IMR-90 (cell line): ENCODE data around the gene AP3M1. TPM values are rescaled to one million over a fixed set of nuclear protein-coding genes. Genes with fewer than 3 reads are reported as not detected.

Experiments
- ATAC-seq: fragments of 200-7000 bp; cut with Tn5 transposase; 2 replicates; pipeline ENCODE4 v1.9.1; 2020; ENCODE audit warnings: low read depth, mild to moderate bottlenecking, moderate library complexity
- BruUV-seq: library from RNA; stranded (reverse); fragments of 400-500 nt; replicated peaks from 2 replicates; lab custom pipeline; 2021; lab: Mats Ljungman, UMichigan
- CTCF ChIA-PET: fragments of 300-600 bp; formaldehyde crosslinking; extraction: SDS; loops from one replicate; lab custom pipeline; 2021; ENCODE audit warnings: antibody characterized with exemption; lab: Yijun Ruan, JAX
- POLR2A ChIA-PET: fragments of 300-600 bp; sonication (Branson Sonifier 250); formaldehyde crosslinking; loops from one replicate; lab custom pipeline; 2022; ENCODE audit warnings: antibody characterized with exemption; ENCODE audit not compliant: unreplicated experiment; lab: Charles Lee
- DNase-seq: peaks from one replicate; pipeline ENCODE4 v3.0.0; 2013
- H2AFZ ChIP-seq: replicated peaks from 2 replicates; pipeline ENCODE3; 2013; ENCODE audit warnings: low read length, mild to moderate bottlenecking; ENCODE audit not compliant: poor library complexity
- H2AK5ac ChIP-seq: 2 replicates; pipeline ENCODE4 v1.6.1; 2013; ENCODE audit warnings: low read depth, low read length, inconsistent platforms
- H2AK9ac ChIP-seq: replicated peaks from 2 replicates; pipeline ENCODE3; 2013; ENCODE audit warnings: mild to moderate bottlenecking, low read depth, low read length, moderate library complexity; ENCODE audit not compliant: poor library complexity
- H2BK120ac ChIP-seq: 2 replicates; pipeline ENCODE4 v1.6.1; 2013; ENCODE audit warnings: low read depth, low read length, inconsistent platforms
- H2BK15ac ChIP-seq: 3 replicates; pipeline ENCODE4 v1.6.1; 2013; ENCODE audit warnings: low read depth, low read length, inconsistent platforms
- H2BK20ac ChIP-seq: 2 replicates; pipeline ENCODE4 v1.6.1; 2013; ENCODE audit warnings: low read depth, mild to moderate bottlenecking, inconsistent platforms, low read length, moderate library complexity
- H2BK5ac ChIP-seq: 2 replicates; pipeline ENCODE4 v1.6.1; 2013; ENCODE audit warnings: mild to moderate bottlenecking, low read depth, low read length, inconsistent platforms; ENCODE audit not compliant: poor library complexity, severe bottlenecking
- H3K14ac ChIP-seq: replicated peaks from 2 replicates; pipeline ENCODE4 v1.6.1; 2013; ENCODE audit warnings: low read depth, low read length, inconsistent platforms
- H3K18ac ChIP-seq: 2 replicates; pipeline ENCODE4 v1.6.1; 2013; ENCODE audit warnings: low read depth, low read length, control low read depth
- H3K23ac ChIP-seq: 2 replicates; pipeline ENCODE4 v1.6.1; 2013; ENCODE audit warnings: low read depth, low read length, inconsistent platforms
- H3K27ac ChIP-seq: 2 replicates; pipeline ENCODE4 v1.5.1; 2013; ENCODE audit warnings: mild to moderate bottlenecking, control low read depth, low read length; ENCODE audit not compliant: insufficient read depth
- H3K27me3 ChIP-seq: 2 replicates; pipeline ENCODE4 v1.6.1; 2013; ENCODE audit warnings: low read length; ENCODE audit not compliant: control insufficient read depth, insufficient read depth
- H3K36me3 ChIP-seq: 2 replicates; pipeline ENCODE4 v1.6.1; 2013; ENCODE audit warnings: low read length, mixed read lengths; ENCODE audit not compliant: control insufficient read depth, insufficient read depth
- H3K4ac ChIP-seq: 2 replicates; pipeline ENCODE4 v1.6.1; 2013; ENCODE audit warnings: low read depth, low read length, inconsistent platforms
- H3K4me1 ChIP-seq: 2 replicates; pipeline ENCODE4 v1.6.1; 2013; ENCODE audit warnings: low read length, mixed read lengths; ENCODE audit not compliant: control insufficient read depth, insufficient read depth
- H3K4me2 ChIP-seq: 2 replicates; pipeline ENCODE4 v1.6.1; 2013; ENCODE audit warnings: low read depth, mild to moderate bottlenecking, control low read depth, low read length, moderate library complexity
- H3K4me3 ChIP-seq: 2 replicates; pipeline ENCODE4 v1.5.1; 2013; ENCODE audit warnings: low read depth, mild to moderate bottlenecking, control low read depth, low read length, moderate library complexity; ENCODE audit not compliant: insufficient read depth
- H3K56ac ChIP-seq: 2 replicates; pipeline ENCODE4 v1.6.1; 2013; ENCODE audit warnings: low read length, inconsistent platforms; ENCODE audit not compliant: insufficient read depth; ENCODE audit errors: extremely low read depth
- H3K79me1 ChIP-seq, 2 experiments: 2 replicates each; pipeline ENCODE4 v1.6.1; 2013; ENCODE audit warnings: low read length in 2 of 2, inconsistent platforms in 1 of 2, low read depth in 1 of 2
- H3K9ac ChIP-seq: 2 replicates; pipeline ENCODE4 v1.6.1; 2013; ENCODE audit warnings: low read depth, low read length, control low read depth
- H3K9me1 ChIP-seq: 2 replicates; pipeline ENCODE4 v1.6.1; 2013; ENCODE audit warnings: low read length, inconsistent platforms; ENCODE audit not compliant: insufficient read depth
- H3K9me3 ChIP-seq: 2 replicates; pipeline ENCODE4 v1.6.1; 2013; ENCODE audit warnings: low read length; ENCODE audit not compliant: control insufficient read depth, insufficient read depth
- H4K20me1 ChIP-seq: 2 replicates; pipeline ENCODE4 v1.6.1; 2013; ENCODE audit warnings: low read length, inconsistent platforms; ENCODE audit not compliant: insufficient read depth
- H4K5ac ChIP-seq: 2 replicates; pipeline ENCODE4 v1.6.1; 2013; ENCODE audit warnings: mild to moderate bottlenecking, low read depth, low read length, control low read depth
- H4K8ac ChIP-seq, 2 experiments: 2 replicates each; pipeline ENCODE4 v1.6.1; 2013; ENCODE audit warnings: low read depth in 2 of 2, low read length in 2 of 2, control low read depth in 1 of 2, inconsistent platforms in 1 of 2
- H4K91ac ChIP-seq: 2 replicates; pipeline ENCODE4 v1.6.1; 2013; ENCODE audit warnings: low read depth, low read length, inconsistent platforms; ENCODE audit not compliant: insufficient read depth
- BHLHE40 ChIP-seq: fragments of 150-350 bp; IDR thresholded peaks from 2 replicates; pipeline ENCODE4 v1.6.1; 2016; ENCODE audit warnings: mild to moderate bottlenecking, low read depth, low read length
- CEBPB ChIP-seq: IDR thresholded peaks from 2 replicates; pipeline ENCODE4 v1.6.1; 2012; ENCODE audit warnings: low read depth, low read length, improper control_type of control experiment
- CHD1 ChIP-seq: IDR thresholded peaks from 2 replicates; pipeline ENCODE4 v1.6.1; 2012; ENCODE audit warnings: low read depth, low read length, improper control_type of control experiment
- CTCF ChIP-seq: conservative IDR thresholded peaks from 2 replicates; pipeline ENCODE4 v1.5.1; 2012; ENCODE audit warnings: mild to moderate bottlenecking, low read depth, low read length, improper control_type of control experiment
- FOS ChIP-seq: fragments of 150-350 bp; IDR thresholded peaks from 2 replicates; pipeline ENCODE4 v1.6.1; 2016; ENCODE audit warnings: low read depth, low read length
- MAFK ChIP-seq: IDR thresholded peaks from 2 replicates; pipeline ENCODE4 v1.6.1; 2012; ENCODE audit warnings: low read depth, low read length, improper control_type of control experiment
- MAZ ChIP-seq: IDR thresholded peaks from 2 replicates; pipeline ENCODE4 v1.6.1; 2012; ENCODE audit warnings: low read depth, mild to moderate bottlenecking, low read length, improper control_type of control experiment, moderate library complexity, borderline replicate concordance
- MXI1 ChIP-seq: IDR thresholded peaks from 2 replicates; pipeline ENCODE4 v1.6.1; 2012; ENCODE audit warnings: low read depth, mild to moderate bottlenecking, low read length, moderate library complexity, borderline replicate concordance
- NFE2L2 ChIP-seq: fragments of 150-350 bp; IDR thresholded peaks from 2 replicates; pipeline ENCODE4 v1.6.1; 2016; ENCODE audit warnings: low read depth, mild to moderate bottlenecking, low read length
- POLR2A ChIP-seq: IDR thresholded peaks from 2 replicates; pipeline ENCODE4 v1.6.1; 2012; ENCODE audit warnings: mild to moderate bottlenecking, low read depth, low read length
- RAD21 ChIP-seq: IDR thresholded peaks from 2 replicates; pipeline ENCODE4 v1.6.1; 2012; ENCODE audit warnings: low read length, improper control_type of control experiment
- RCOR1 ChIP-seq: IDR thresholded peaks from 2 replicates; pipeline ENCODE4 v1.6.1; 2012; ENCODE audit warnings: mild to moderate bottlenecking, low read length, improper control_type of control experiment; ENCODE audit not compliant: insufficient replicate concordance
- RFX5 ChIP-seq: IDR thresholded peaks from 2 replicates; pipeline ENCODE4 v1.8.0; 2012; ENCODE audit warnings: low read depth, mild to moderate bottlenecking, low read length, moderate library complexity
- SMC3 ChIP-seq: fragments of 150-350 bp; IDR thresholded peaks from 2 replicates; pipeline ENCODE4 v1.6.1; 2016; ENCODE audit warnings: low read depth, mild to moderate bottlenecking, antibody characterized with exemption, low read length, moderate library complexity
- USF2 ChIP-seq: fragments of 150-350 bp; IDR thresholded peaks from 2 replicates; pipeline ENCODE4 v1.6.1; 2017; ENCODE audit warnings: mild to moderate bottlenecking, antibody characterized with exemption, low read length, low read depth
- WGBS, 2 experiments: methylation state at CpG; one replicate each; pipeline versions ENCODE4 v1.1.5 to v1.1.7; 2013; ENCODE audit warnings: missing lambda C conversion rate in 2 of 2; ENCODE audit not compliant: insufficient read length in 1 of 2; ENCODE audit errors: extremely low coverage in 2 of 2; 5-methylcytosine and 5-hydroxymethylcytosine counted together
- dilution Hi-C: fragments of 300-500 bp; cut with HindIII; formaldehyde crosslinking; loops from one replicate; pipeline ENCODE4 v1.14.3; 2018; ENCODE audit warnings: low sequenced_read_pairs; ENCODE audit not compliant: unreplicated experiment
- in situ Hi-C: fragments of 300-500 bp; cut with MboI; formaldehyde crosslinking; loops from 3 replicates; pipeline ENCODE4 v1.14.3; 2019; ENCODE audit warnings: low sequenced_read_pairs, inconsistent platforms, mixed read lengths
- intact Hi-C: fragments of 100-400 bp; cut with micrococcal nuclease; formaldehyde crosslinking; loops from 2 replicates; pipeline ENCODE4 v1.10.0; 2022
- polyA plus RNA-seq, 3 experiments: library from polyadenylated mRNA; depleted of rRNA; stranded (reverse); fragments of >200 nt; gene quantifications; 2 replicates each; pipeline ENCODE4 v1.2.3, GENCODE V29; 2012; ENCODE audit warnings: low replicate concordance in 1 of 3
- total RNA-seq: library from RNA; depleted of rRNA; stranded (reverse); fragments of >200 nt; gene quantifications from 2 replicates; pipeline ENCODE4 v1.2.3, GENCODE V29; 2012
- TF ChIP-seq, protein P1 (sequence below): fragments of 150-350 bp; IDR thresholded peaks from 2 replicates; pipeline ENCODE4 v1.6.1; 2016; ENCODE audit warnings: low read depth, mild to moderate bottlenecking, low read length, moderate library complexity, borderline replicate concordance

AP3M1 gene
- total and polyA plus RNA-seq, 2 of the 4 experiments (the other 2 are of a cell fraction), result 26.6 to 46.4 TPM

- dilution Hi-C loops, result no loop called here
- Histone ChIP-seq H2BK15ac (no peak overlapping the region), H3K9me3 (no peaks in the 10 kb centered on the region), H2AK9ac (no peak overlapping the region), H3K9ac (no peak overlapping the region), H3K23ac (no peak overlapping the region), H3K14ac (no peak overlapping the region), H3K79me1 (peaks cover 53 to 77% of the 10 kb centered on the region in 2 experiments), H3K9me1 (peaks cover 4% of the 10 kb centered on the region; the same call in 1 of the 2 replicates), H2AFZ (no peak overlapping the region), H3K18ac (no peak overlapping the region), H3K4ac (no peak overlapping the region), H3K4me2 (no peak overlapping the region), H3K4me3 (no peak overlapping the region), H3K56ac (no peak overlapping the region), H3K27me3 (no peaks in the 10 kb centered on the region), H3K36me3 (peaks cover 80% of the 10 kb centered on the region), H2BK5ac (no peak overlapping the region), H4K91ac (no peak overlapping the region), H2BK20ac (no peak overlapping the region), H4K5ac (no peak overlapping the region), H4K8ac (no peak overlapping the region), H2AK5ac (no peak overlapping the region), H3K27ac (no peak overlapping the region), H3K4me1 (peaks cover 4% of the 10 kb centered on the region; the same call in 1 of the 2 replicates), H4K20me1 (peaks cover 43% of the 10 kb centered on the region), H2BK120ac (no peak overlapping the region)
- no TSS peak for BruUV-seq
- ChIA-PET POLR2A (no interaction called here), CTCF (interaction anchor here (0.9 kb wide), 1 partner anchor 9 kb away, joined by 3 read pairs; no protein-coding TSS in a partner anchor)
- no peak for DNase-seq
- WGBS, 2 experiments, result no CpG with 5 or more reads among the region's 4 CpGs
- TF ChIP-seq SMC3, result no peak
- TF ChIP-seq FOS, result no peak
- TF ChIP-seq RFX5, result no peak
- TF ChIP-seq CTCF, result no peak
- no peak for TF ChIP-seq NFE2L2
- no peak for TF ChIP-seq POLR2A
- no peak for TF ChIP-seq RCOR1
- TF ChIP-seq, protein P1, sequence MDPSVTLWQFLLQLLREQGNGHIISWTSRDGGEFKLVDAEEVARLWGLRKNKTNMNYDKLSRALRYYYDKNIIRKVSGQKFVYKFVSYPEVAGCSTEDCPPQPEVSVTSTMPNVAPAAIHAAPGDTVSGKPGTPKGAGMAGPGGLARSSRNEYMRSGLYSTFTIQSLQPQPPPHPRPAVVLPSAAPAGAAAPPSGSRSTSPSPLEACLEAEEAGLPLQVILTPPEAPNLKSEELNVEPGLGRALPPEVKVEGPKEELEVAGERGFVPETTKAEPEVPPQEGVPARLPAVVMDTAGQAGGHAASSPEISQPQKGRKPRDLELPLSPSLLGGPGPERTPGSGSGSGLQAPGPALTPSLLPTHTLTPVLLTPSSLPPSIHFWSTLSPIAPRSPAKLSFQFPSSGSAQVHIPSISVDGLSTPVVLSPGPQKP, result no peak
- TF ChIP-seq USF2, result no peak
- TF ChIP-seq CHD1, result no peak
- no peak for TF ChIP-seq CEBPB
- no peak for TF ChIP-seq MAZ
- no peak for TF ChIP-seq BHLHE40
- TF ChIP-seq MAFK, result no peak
- TF ChIP-seq RAD21, result no peak
- TF ChIP-seq MXI1, result no peak
- intact Hi-C loops, result no loop called here
- in situ Hi-C loops, result no loop called here
- ATAC-seq, result no peak
Observed at GRCh38 chr10:74107391-74107790, 43.2 kb downstream of the AP3M1 start.
